ENCODE results near the gene COL7A1. TPM values are rescaled to one million over a fixed set of nuclear protein-coding genes. Genes with fewer than 3 reads are reported as not detected.

The COL7A1 gene
- polyA plus RNA-seq, 3 donors, result 24.4 to 31.6 (median 24.8) TPM

DNA sequence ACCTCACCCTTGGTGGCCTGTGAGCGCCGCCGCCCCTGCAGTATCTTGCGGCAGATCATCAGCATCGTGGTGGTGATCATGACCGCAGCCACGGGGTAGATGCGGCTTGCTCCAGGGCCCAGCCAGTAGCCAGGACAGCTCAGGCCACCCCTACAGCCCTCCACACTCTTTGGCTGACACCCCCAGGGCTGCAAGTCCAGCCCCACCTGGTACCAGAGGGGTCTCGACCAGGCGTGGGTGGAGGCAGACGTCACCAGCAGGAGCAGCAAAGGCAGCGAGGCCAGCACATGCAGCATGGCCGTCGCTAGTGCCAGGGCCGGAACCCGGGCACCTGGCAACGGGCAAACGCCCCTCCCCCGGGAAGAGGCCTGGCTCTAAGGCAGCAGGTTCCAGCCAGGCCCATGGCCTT lies 26.3 kb upstream of the COL7A1 start, which contains the start of gene TMEM89:
Gene TMEM89 (minus strand): TSS at position 309 of the 409 bp plus-strand sequence. CDS start 13 bp downstream, at position 296.
- no peak for DNase-seq

DNA sequence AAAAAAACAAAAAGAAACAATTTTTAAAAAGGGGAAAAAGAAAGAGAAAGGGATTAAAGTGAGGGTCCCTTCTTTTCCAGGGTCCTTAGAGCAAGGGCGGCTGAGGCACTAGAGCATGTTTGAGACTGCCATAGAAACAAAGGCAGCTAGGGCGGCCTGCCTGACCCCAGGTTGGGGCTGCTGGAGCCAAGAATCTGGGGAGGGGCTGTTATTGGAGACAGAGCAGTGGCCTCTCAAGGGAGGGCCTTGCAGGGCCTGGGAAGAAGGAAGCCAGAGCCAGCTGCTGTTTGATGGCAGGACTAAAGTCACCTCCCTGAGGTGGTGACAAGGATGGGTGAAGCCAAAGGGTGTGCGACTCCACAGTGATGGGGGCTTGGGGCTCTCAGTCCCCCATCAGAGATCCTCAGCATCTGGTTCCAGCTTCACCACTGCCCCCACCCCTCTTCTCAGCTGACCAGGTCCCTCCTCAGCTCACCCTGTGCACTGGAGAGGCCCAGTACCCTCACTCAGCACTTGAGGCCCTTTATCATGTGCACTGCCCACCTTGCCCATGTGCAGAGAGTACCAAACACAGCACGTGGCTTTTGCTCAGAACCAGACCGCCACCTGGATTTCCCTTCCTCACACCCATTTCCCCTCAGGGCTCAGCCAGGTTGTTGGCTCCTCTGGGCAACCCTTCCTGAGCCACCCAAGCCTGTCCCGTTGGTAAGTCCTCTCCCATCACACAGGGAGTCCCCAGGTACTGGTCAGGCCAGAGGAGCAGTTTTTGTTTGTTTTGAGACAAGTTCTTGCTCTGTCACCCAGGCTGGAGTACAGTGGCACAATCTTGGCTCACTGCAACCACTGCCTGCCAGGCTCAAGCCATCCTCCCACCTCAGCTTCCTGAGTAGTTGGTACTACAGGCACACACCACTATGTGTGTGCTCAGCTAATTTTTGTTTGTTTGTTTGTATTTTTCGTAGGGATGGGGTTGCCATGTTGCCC lies 24.7 kb upstream of the COL7A1 start:
- DNase-seq, result no peak

DNA sequence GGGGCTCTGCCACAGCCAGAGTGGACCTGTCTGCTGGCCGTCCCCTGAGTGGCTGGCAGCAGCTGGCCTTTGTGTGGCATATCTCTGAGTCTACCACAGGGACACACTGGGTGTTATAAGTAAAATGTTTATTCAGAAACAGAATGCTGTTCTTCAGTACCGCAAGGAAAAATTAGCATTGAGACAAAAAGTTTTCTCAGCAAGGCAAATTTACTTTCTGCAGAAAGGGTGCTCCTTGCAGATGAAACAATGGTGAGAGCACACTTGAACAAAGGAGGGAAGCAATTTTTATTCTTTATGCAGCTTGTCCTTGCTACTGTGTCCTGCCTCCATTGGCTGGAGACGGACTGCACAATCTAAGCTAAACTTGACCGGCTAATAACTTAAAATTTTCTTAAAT lies 22.4 kb upstream of the COL7A1 start:
- no peak for DNase-seq

DNA sequence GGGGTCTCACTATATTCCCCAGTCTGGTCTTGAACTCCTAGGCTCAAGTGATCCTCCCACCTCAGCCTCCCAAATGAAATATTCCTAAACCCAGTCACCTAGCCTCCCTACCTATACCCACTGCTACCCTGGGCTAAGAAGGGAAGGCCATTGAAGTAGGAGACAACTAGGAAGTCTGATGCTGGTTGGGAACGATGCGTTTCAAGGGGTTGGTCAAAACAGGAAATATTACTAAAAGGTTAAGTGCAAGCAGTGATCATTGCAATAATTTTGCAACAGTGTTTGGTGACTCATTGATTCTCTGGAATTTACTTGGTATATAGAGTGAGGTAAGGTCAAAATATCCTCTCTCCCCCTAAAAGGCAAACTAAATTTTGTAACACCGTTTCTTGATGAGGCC lies 18.9 kb upstream of the COL7A1 start:
- no peak for DNase-seq

DNA sequence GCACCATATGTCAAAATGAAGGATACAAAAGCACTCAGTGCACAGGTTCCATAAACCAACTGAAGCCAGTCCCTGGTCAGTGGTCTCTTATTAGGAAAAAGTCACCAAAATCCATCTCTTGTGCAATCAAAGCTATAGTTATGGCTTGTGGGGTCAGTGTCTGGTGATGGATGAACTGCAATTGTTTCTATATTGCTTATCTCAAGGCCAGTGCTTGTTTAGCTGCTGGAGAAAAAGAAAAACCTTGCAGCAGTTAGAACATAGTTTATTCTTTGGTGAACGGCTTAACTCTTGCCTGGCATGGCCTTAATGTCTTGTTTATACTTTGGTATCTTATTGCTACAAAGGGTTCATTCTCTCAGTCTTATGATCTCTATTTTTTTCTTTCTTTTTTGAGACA lies 17.2 kb upstream of the COL7A1 start:
- DNase-seq, result no peak

DNA sequence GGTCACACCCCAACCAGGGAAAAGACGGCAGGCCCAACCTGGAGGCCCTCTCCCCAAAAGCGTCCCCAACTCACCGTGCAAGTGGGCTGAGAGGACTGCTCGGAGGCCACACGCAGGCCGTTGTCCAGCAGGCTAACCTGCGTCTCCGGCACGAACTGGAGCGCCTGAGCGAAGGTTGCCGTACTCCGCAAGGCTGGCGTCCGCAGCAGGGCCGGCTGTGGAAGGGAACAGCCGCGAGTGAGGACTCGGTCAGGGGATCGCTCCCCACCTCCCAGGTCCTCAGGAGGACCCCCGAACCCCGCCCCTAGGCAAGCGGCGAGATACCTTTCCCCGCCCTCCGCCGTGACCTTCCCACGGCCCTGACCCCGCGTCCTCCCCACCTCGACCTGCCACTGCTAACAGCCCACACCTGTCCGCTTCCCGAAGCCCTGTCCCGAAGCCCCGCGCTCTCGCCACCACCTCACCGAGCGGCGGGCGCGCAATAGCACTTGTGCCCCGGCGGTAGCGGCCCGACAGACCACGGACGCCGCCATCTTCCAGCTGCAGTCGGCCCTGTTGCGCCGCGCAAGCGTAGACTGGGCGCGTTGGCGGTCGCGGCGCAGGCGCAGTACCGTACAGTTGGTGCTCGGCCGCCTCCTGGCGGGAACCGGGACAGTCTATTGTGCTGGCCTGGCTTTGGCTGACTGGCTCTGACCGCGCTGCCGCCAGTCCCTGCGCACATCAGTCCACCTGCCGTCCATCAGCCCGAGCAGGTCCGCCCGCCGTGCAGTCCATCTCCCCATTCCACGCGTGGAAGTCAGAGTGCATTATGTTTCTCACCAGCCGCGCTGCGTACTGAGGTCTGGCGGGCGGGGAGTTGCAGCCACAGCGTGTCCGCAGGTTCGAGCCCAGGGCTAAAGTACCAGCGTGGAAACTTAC lies 14.2 kb upstream of the COL7A1 start, which contains the start of gene UQCRC1:
Gene UQCRC1 (minus strand): TSS at position 559 of the 918 bp plus-strand sequence. CDS start 26 bp downstream, at position 533.
- peak; percentile 92 for DNase-seq

DNA sequence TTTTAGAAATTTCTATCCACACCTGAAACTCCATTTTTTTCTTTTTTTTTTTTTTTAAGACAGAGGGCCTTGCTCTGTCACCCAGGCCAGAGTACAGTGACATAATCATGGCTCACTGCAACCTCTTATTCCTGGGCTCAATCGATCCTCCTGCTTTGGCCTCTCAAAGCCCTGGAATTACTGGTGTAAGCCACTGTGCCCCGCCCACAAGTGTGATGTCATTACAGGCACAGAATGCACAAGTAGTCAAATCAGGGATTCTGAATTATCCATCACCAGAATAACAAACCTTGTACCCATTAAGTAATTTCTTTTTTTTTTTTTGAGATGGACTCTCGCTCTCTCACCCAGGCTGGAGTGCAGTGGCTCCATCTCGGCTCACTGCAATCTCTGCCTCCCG lies 12.4 kb upstream of the COL7A1 start:
- DNase-seq, result no peak

DNA sequence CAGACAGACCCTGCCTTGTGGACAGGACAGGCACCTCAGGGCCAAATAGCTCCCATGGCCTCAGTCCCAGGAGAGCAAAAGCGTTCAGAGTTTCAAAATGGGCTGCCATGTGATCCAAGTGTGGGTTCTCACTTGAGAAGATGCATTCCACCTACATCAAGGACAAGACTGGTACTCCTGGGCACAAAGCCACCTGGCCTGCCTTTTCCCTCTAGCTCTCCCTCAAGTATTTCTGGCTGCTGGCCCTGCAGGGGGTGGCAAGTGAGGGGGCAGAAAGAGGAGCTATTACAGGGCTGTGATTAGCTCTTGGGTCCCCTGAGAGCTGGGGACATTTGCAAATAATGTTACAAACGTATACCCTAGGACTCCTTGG lies 6.5 kb upstream of the COL7A1 start:
- no peak for DNase-seq

DNA sequence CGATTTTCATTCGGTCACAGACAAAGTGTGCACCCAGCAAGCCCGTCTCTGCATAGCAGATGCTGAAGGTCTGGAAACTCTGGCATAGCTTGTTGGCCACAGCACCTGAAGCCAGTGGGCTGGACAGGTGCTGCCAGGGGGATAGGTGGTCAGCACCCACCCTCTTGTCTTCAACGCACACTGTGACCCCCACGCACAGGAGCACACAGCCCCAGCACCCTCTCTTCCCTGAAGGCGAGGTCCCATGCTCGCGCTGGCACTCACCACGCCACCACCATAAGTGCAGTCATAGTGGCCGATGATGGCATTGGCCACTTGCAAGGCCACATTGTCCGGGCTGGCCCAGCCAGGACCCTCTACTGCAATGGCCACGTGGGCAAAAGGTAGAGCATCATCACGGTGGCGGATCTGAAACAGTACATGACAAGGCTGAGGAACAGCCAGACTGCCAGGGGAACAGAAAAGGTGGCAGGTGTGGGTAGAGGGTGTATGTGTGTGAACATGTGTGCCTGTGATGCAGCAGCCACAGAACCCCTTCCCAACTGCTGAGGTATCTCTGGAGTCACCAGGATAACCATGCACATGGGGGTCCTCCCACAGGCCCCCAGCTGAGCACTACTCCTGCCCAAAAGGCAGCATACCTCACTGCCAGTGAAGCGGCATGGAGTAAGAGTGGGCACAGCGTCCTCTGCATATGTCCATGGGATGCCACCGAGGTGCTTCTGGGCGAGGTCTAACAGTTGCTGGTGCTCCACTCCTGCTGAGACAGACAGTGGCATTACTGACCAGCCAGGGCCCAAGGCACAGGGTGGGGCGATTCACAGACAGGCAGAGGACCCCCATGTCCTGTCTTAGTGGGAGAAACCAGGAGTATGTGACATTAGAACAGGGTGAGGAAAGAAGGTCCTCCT lies 5.8 kb upstream of the COL7A1 start:
- DNase-seq, result no peak

DNA sequence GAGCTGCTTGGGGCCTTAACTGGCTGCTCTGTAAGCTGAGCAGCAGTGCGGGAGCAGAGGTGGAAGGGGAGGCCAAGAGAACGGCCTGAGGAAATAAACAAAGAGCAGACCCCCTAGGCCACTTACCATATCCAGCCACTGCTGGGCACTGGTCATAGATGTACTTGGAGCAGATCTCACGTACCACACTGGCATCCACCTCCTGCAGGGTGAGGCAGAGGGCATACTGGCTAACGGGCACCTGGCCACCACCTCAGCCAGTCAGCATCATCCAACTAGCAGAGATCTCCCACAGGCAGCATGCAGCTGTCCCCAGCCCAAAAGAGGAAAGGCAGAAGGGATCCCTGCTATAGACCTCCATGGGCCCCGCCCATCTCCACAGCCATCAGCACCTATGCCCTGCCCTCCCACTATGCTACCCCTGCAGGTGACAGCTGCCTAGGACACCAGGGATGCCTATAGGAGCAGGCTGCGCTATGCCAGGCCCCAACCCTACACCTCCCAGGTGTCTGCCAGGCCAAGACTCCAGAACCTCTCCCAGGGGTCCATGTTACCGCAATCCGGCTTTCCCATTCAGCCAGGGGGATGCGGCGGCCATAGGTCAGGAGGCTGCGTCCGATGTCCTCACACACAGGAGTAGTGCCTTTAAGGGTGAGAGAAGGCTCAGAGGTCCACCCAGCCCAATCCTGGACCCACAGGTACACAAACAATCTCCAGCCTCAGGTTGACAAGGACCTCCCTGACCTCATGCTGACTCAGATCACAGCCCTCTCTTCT lies 4.6 kb upstream of the COL7A1 start:
- no peak for DNase-seq

DNA sequence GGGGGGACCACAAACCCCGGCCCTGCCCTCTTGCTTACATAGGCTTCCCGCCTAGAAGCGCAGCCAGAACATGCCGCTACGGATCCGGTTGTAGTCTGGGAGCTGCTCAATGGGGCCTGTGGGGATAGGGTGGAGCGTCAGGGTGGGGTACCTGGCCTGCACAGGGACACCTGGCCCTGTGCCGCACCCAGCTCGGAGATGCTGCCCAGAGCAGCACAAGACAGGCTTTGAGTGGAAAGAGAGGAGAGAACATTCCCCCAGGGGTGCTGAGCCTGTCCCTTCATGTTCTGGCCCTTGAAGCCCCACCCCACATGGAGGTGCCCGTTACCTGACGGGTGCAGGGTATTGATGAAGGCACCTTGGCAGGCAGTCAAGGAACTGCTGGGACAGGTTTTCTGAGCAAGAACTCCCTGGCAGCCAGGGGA lies 4.0 kb upstream of the COL7A1 start:
- DNase-seq, result no peak

DNA sequence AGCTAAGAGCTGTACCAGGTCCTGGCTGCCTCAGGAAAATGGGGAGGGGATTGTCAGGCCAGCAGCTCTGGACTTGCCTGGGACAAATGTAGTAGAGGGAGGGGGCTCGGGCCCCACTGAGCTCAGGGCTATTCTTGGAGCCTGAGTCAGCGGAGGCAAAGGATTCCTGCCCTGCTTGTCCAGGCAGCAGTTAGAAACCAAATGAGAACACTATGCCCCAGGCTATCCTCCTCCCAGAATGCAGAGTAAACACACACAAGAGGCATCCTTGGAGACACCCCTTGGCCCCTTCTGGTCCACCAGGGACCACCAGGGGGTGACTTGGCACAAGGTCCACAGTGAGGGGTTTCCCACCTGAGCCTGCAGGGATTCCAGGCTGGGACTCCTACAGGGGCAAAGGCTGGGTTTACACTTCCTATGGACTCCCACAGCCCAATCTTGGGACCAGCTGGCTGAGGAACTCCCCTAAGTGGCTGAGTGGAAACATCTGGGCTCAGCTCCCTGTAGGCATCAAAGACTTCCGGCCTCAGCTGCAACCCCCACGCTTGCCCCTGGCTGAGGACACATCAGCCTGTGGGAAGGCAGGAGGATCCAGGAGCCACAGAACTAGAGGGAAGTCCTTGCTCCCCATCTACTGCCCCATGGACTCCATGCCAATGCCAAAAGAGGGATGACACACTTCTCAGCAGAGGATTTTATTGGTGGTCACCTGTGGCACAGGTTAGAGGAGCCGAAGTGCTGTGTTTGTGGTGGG lies 3.4 kb upstream of the COL7A1 start:
- peak; percentile 86 for DNase-seq

DNA sequence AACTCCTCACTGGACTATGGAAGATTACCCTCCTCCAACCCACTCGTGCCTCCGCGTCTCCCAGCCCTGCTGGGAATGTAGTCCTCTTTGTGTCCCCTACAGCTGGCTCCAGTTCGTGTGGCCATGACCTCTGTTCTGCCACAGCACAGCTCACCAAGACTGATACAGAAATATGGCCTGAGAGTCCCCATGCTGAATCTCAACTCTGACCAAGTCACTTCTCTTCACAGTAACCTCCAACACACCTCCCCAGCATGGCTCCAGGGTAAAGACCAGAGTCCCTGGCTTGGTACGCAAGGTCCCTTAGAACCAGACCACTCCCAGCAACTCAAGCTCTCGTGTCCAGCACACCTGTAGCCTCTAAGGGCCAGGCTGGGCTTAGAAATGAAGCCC lies 2.3 kb upstream of the COL7A1 start:
- no peak for DNase-seq

DNA sequence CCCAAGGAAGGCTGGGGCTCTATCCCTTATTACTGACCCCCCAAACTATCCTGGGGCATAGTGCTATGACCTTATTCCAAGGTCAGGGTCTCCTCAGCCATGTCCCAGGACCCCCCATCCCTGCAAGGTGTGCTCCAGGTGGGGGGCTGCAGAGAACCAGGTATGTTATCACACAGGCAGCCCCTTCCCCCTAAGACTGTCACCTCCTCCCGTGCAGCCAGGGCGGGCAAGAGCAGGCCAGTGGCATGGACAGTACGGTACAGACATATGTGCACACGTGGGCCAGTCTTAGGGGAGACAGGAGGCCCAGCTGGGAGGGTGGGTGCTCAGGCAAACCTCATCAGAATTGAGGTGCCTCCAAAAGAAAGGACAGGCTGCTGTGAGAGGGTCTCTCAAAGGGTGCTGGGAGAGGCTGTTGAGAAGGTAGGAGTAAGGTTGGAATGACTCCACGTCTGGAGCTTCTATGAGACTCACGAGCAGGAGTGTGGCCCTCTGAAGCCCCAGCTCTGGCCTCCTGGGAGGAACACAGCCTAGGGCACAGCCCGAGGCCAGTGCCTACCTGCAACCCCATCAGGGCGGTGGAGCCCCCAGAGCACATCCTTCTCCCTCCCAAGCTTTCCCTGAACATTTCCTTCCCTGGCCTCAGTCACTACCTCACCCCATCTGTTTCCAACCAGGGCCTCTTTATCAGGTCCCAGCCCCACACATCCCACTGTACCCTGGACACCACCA lies 1.7 kb upstream of the COL7A1 start:
- DNase-seq, result no peak

DNA sequence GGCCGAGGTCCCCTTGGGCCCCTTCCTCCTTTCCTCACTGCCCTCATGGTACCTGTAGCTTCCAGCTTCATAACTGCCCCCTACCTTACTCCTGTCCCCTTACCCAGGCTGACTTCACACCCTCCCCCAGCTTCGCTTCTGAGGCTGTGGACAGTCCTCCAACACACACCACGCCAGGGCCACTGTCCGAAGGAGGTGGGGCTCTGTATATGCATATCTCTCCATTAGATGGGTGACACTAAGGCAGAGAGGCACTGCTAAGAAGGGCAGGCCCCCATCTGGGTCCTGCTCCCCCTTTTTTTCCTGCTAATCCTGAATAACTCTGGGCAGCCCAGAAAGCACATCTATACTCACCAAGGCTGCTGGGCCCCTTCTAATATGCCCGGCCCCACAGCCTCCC lies 1.0 kb upstream of the COL7A1 start:
- DNase-seq, result no peak

DNA sequence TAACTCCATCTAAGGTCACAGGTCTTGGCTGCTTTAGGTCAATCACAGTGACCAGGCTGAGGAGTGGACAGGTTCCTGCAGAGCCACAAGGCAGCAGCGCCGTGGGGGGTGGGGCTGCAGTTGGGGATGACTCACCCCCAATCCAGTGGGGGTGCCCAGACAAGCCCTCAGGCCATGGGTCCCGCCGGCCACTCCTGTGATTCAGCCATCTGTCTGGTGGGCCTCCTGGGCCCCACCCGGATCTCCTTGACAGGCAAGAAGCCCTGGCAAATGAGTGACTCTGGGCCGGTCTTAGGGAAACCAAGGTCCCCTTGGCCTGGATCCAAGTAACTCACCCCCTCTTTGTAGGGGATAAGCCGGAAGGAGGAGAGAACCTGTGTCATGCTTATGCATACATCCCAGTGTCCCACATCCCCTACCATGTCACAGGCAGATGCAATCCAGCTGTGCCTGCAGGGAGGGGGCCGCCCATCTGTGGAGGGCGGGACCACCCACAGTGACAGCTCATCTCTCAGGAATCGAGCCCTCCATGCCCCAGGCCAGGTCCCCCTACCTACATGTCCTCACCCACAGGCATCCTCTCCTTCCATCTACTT lies 495 bp upstream of the COL7A1 start:
- peak; percentile 36 for DNase-seq

DNA sequence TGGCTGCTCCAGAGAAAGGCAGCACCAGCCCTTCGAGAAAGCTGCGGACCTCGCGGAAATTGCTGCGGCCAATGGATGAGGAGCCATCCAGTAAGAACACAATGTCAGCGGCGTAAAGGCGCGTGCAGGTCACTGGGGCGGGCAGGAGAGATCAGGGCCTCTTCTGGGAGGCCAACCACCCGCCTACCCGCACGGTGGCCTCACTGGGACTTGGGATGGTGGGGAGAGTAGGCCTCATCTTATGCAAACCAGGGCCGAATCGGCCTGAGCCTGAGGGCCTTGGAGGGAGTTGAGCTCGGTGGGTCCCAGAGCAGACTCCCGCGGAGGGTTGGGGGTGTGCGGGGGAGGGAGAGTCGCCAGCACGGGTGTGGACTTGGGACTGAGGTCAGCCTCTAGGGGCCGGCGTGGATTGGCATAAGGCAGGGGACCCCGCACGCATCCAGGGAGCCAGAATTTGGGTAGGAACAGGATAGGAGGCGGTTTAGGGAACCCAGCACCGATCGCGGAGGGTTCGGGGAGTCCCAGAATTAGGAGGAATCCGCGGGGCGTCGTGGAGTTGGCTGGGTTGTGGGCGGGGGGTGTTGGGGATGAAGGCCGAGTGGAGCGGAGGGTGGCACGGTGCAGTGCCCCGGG lies 596 bp downstream of the COL7A1 start:
- DNase-seq, result no peak

DNA sequence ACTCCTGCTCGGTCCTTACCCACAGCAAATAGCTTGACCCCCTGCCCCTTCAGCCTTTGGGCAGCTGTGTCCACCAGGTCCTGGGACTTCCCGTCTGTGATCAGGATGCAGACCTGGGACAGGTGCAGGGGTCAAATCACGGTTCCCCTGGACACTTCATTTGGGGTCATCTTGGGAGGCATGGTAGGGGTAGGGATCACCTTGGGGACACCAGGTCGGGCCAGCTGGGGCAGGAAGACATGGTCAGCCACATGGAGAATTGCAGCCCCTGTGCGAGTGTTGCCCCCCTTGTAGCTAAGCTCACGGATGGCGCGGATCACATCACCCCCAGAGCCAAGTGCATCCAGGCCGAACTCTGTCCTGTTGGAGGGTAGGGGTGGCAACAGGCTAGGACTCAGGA lies 1.8 kb downstream of the COL7A1 start:
- no peak for DNase-seq
